Brain microvascular endothelial cell (primary cell): ENCODE results near the gene RILPL2.
"Not testable (repeated sequence)": the region's sequence is repeated elsewhere in the genome, so short reads cannot be mapped to it uniquely, and the experiment has no call there.

Experiments
- DNase-seq: peaks from one replicate; pipeline ENCODE4 v3.0.0-alpha.2; 2020
- H3K27ac ChIP-seq: fragments of 250-450 bp; sonication (Bioruptor Pico); 2 replicates; pipeline ENCODE4 v1.5.1; 2020; ENCODE audit warnings: mild to moderate bottlenecking, moderate library complexity
- H3K27me3 ChIP-seq: fragments of 250-450 bp; sonication (Bioruptor Pico); replicated peaks from 2 replicates; pipeline ENCODE4 v1.5.1; 2020; ENCODE audit warnings: mild to moderate bottlenecking
- H3K36me3 ChIP-seq: fragments of 250-450 bp; sonication (Bioruptor Pico); replicated peaks from 2 replicates; pipeline ENCODE4 v1.5.1; 2020; ENCODE audit warnings: mild to moderate bottlenecking
- H3K4me3 ChIP-seq: 2 replicates; pipeline ENCODE4 v1.5.1; 2011; ENCODE audit warnings: low read depth, mild to moderate bottlenecking, control low read depth, low read length, moderate library complexity
- in situ Hi-C: cut with HindIII; loops from 2 replicates; pipeline ENCODE4 v1.10.0; 2017; ENCODE audit warnings: low sequenced_read_pairs, low pct_ligation_motif_present
- TF ChIP-seq, protein P1 (sequence below): IDR thresholded peaks from 2 replicates; pipeline ENCODE4 v1.5.1; 2011; ENCODE audit warnings: low read depth, mild to moderate bottlenecking, moderate library complexity, low read length, control low read depth, inconsistent platforms; ENCODE audit errors: missing control alignments

Gene RILPL2

GRCh38 chr12:123444092-123445026, 7.9 kb upstream of the RILPL2 start:
- in situ Hi-C loops, result no loop called here
- Histone ChIP-seq H3K27ac (peak overlapping the region; percentile 61), H3K27me3 (no peaks in the 10 kb centered on the region), H3K36me3 (no peaks in the 10 kb centered on the region), H3K4me3 (no peak overlapping the region)
- TF ChIP-seq, protein P1, sequence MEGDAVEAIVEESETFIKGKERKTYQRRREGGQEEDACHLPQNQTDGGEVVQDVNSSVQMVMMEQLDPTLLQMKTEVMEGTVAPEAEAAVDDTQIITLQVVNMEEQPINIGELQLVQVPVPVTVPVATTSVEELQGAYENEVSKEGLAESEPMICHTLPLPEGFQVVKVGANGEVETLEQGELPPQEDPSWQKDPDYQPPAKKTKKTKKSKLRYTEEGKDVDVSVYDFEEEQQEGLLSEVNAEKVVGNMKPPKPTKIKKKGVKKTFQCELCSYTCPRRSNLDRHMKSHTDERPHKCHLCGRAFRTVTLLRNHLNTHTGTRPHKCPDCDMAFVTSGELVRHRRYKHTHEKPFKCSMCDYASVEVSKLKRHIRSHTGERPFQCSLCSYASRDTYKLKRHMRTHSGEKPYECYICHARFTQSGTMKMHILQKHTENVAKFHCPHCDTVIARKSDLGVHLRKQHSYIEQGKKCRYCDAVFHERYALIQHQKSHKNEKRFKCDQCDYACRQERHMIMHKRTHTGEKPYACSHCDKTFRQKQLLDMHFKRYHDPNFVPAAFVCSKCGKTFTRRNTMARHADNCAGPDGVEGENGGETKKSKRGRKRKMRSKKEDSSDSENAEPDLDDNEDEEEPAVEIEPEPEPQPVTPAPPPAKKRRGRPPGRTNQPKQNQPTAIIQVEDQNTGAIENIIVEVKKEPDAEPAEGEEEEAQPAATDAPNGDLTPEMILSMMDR, result no peak
- DNase-seq, result peak; percentile 60

GRCh38 chr12:123442774-123443173, 6.3 kb upstream of the RILPL2 start:
- Histone ChIP-seq H3K27ac (no peak overlapping the region), H3K36me3 (no peaks in the 10 kb centered on the region), H3K27me3 (no peaks in the 10 kb centered on the region), H3K4me3 (no peak overlapping the region)
- in situ Hi-C loops, result no loop called here
- DNase-seq, result no peak
- TF ChIP-seq, protein P1, result no peak

DNA sequence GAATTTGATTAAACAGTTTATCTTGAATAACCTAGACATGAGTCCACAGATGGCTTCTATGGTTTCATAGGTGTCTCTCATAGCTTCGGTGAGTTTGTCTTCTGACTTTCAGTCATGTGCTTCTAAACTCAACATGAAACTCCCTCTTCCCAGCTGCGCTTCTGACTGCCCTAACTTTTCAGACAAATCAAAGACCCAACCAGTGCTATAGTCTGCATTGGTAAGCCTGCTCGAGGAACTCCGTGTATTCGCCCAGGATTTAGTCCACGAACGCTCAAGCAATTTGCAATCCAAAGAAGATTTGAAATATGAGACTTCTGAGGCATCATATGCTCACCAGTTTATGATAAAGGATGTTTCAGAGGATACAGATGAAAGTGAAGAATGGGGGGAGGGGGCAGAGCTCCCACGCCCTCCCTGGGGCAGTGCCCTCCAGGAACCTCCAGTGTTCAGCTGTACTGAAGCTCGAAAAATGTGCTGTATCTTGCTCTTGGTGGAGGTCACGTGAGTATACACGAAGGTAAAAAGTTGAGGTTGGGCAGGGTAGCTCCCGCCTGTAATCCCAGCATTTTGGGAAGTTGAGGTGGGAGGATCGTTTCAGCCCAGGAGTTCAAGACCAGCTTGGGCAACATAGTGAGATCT, 5.2 kb upstream of the RILPL2 start:
- Histone ChIP-seq H3K27me3 (no peaks in the 10 kb centered on the region), H3K36me3 (no peaks in the 10 kb centered on the region), H3K27ac (no peak overlapping the region), H3K4me3 (no peak overlapping the region)
- in situ Hi-C loops, result no loop called here
- no peak for DNase-seq
- TF ChIP-seq, protein P1, result no peak

GRCh38 chr12:123435636-123436016, 858 bp downstream of the RILPL2 start:
- in situ Hi-C loops, result no loop called here

GRCh38 chr12:123433615-123434014, 2.9 kb downstream of the RILPL2 start:
- H3K27me3 ChIP-seq, result no peaks in the 10 kb centered on the region
- H3K4me3 ChIP-seq, result no peak overlapping the region
- DNase-seq, result no peak
- no peak overlapping the region for H3K27ac ChIP-seq
- in situ Hi-C loops, result no loop called here
- H3K36me3 ChIP-seq, result no peaks in the 10 kb centered on the region
- TF ChIP-seq, protein P1, result no peak

More at GRCh38 chr12:123435636-123436016, 858 bp downstream of the RILPL2 start:
- no peak for DNase-seq
- H3K27ac ChIP-seq, result no peak overlapping the region
- no peaks in the 10 kb centered on the region for H3K36me3 ChIP-seq
- TF ChIP-seq, protein P1, result no peak
- H3K4me3 ChIP-seq, result peak overlapping the region; percentile 81
- no peaks in the 10 kb centered on the region for H3K27me3 ChIP-seq

DNA sequence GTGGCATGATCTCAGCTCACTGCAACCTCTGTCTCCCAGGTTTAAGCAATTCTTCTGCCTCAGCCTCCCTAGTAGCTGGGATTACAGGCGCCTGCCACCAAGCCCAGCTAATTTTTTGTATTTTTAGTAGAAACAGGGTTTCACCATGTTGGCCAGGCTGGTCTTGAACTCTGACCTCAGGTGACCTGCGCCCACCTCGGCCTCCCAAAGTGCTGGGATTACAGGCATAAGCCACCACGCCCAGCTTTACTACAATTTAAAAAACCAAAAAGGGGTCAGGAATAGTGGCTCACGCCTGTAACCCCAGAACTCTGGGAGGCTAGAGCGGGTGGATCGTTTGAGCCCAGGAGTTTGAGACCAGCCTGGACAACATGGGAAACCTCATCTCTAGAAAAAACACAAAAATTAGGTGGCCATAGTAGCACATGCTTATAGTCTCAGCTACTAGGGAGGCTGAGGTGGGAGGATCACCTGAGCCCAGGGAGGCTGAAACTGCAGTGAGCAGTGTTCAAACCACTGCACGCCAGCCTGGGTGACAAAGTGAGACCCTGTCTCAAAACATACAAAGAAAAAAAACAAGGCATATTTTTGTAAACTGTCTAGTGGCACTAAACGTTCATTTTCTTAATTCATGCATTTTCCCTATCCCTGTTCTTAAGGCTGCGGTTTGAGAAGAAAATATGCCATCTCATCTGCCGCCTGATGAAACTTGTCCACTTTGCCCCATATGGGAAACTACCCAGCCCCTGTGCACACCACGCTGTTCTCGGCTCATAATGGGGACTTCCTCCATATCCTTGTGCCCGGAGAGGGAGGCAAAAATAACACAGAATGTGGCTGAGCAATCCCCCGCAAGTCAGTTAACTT, 4.3 kb downstream of the RILPL2 start:
- in situ Hi-C loops, result not testable (repeated sequence)

GRCh38 chr12:123429101-123429500, 7.4 kb downstream of the RILPL2 start:
- in situ Hi-C loops, H3K4me3 ChIP-seq, DNase-seq, H3K36me3 ChIP-seq, H3K27me3 ChIP-seq, H3K27ac ChIP-seq: not testable (repeated sequence)

More for the DNA sequence above, 4.3 kb downstream of the RILPL2 start:
- H3K27me3 ChIP-seq, H3K36me3 ChIP-seq, H3K4me3 ChIP-seq, DNase-seq, H3K27ac ChIP-seq: not testable (repeated sequence)
